ENCODE measurements around the gene GUCA2A.

The GUCA2A gene

GRCh38 chr1:42152907-42153600, 11.5 kb downstream of the GUCA2A start, which contains the start of gene GUCA2B:
Gene GUCA2B (plus strand): TSS chr1:42153410. CDS start chr1:42153451, 41 bp downstream.
- DNase-seq: no peak

- DNase-seq: no peak
Observed at GRCh38 chr1:42152119-42152518, 12.4 kb downstream of the GUCA2A start.

DNA sequence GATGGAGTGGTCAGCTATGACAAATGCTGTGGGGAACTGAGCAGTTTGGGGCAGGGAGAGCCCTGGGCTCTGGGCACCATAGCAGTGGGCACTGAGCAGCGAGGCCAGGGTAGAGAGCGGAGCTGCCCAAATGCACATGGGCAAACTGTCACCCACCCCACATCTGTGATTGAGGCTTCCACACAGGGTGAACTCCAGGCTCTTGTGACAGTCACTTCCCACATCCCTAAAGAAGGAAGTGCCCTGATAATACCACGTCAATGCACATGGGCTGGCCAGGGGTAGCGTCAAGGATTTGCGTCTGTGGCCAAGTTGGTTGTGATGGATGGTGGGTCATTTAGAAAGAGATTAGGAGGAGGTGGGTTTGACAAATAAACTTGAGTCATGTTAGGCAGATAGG, 13.9 kb downstream of the GUCA2A start:
- no peak for DNase-seq

DNA sequence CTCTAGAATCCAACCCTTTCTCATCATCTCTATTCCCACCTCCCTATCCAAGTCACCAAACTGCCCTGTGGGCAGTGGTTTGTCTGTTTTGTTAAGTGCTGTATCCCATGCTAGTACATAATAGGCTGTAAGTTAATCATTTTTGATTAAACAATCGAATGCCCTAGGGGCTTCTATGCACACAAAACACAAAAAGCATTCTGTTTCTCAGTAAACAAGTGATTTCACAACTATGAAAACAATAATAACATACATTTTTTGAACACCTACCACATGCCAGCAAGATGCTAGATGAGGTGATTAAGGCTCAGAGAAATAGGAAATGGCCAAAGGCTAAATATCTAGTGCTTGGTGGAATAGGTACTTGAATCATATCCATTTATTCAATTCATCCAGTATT, 16.4 kb downstream of the GUCA2A start:
- no peak for DNase-seq

DNA sequence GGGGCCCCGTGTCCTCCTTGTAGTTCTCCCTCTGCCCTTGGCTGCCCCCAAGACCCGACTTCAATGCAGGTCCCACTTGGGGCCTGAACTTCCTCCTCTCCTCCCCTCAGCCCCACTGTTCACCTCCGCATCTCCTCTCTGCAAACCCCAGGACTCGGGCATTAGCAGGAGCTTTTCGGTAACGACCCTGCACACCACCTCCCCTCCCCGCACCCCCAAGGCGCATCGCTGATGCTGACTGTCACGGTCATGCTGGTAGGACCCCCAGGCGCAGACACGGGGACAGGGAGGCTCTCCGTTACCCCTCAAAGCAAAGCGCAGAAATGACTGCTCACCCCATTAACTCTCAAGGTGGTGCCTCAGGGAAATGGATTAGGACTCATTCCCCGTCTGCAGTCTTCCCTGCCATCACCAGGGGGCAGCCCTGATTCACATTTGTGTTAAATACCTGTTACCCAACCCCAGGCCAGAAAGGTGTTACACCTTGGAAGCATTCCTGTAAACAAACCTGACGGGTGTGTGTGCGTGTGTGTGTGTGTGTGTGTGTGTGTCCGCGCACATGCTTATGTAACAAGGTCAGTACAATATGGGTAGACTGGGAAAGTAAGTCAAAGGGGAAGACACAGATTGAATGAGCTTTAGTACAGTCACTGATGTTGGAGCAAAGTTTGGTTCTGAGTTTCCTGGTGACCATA, 17.8 kb downstream of the GUCA2A start:
- DNase-seq: no peak

DNA sequence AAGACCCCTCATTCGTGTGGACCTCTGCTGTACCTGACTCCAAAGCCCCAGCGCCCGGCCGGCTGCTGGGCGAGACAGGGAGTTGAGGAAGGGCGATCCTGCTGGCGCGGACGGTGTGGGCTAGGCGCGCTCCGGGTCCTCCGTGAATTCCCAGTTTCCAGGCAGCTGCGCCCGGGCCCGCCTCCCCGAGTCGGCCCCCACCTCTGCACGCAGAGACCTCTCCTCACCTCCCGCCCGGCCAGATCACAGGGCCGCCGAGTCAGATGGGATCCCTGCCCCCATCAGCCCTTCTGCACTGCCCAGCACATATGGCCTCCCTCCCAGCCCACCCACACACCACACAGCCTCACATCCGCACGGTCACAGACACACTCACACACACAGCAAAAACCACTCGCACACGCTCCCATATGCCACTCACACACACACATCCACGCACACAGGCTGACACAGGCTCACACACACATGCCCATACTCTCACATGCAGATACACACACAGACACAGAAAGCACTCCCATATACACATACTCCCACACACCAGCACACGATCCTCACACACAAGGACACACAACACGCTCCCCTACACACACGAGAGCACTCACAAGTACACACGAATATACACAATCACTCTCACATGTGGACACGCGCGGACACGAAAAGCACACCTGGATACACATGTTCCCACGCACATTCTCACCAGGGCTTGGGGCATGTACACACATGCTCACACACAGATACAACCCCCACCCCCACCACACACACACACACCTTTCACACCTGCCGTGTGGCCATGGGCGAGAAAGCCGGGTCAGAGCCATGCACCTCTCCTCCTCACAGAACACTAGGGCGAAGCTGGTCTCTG, 18.6 kb downstream of the GUCA2A start:
- DNase-seq: no peak

GRCh38 chr1:42145389-42145716, 19.2 kb downstream of the GUCA2A start:
- DNase-seq: no peak

GRCh38 chr1:42144711-42145388, 19.7 kb downstream of the GUCA2A start:
- no peak for DNase-seq

DNA sequence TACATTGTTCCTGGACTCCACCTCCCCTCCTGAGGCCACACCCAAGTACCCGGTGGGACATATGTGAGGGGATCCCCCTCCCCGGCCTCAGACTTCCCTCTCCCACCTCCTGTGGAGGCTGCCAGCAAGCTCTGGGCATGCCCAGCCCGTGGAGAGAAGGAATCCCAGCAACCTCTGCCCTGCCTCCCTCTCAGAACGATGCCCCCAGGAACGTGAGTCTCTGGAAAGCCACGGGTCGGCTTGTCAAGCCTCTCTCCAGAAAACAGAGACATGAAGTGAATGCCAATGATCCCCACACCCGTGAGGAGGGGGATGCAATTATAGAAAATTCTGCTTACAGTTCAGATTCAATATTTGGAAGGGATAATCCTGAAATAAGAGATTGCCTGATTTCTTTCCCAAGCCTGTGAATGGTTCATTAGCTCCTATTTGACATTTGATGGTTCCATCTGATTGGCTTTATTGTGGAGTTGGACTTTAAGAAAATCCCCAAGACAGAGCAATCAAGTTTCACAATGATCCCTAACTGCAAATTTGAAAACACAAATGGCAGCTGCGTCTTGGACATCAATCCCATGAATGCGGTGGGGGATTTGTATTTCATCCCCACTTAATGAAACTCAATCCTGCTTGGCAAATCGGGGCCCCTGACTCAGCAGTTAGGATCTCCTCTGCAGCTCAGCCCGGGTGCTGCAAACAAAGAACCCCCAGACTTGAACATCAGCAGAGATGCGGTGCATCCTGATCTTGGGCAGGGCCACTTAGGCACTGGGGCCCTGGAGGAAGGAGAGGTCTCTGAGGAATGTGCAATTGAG, 20.4 kb downstream of the GUCA2A start:
- no peak for DNase-seq

DNA sequence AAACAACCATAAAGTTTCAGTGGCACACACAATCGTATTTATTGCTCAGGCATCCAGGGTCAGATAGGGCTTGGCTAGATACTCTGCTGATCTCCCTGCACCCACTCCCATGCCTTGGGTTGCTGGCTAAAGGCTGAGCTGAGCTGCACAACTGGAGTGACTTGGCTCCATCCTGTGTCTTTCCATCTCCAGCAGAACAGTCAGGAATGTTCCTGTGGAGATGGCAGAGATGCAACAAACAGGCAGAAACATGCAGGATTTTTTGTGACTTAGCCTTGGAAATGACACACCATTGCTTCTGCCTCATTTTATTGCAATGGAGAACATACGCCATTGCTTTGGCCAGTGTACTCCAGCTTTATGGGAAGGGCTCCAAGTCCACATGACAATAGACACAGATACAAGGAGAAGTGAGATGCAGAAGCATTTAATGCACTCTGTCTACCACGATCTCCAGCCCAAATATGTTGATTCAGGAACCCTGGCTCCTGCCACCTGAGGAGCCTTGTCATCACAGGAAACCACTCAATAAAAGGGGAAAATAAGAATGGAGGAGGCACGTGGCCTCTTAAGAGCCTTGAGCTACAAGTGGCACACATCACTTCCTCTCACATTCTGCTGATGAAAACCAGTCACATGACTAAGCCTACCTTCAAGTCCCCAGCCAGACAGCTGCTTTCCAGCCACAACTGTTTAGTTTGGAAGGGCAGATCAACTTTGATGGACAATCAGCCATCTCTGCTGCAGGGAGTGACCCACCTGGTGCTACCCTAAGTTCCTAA, 21.5 kb downstream of the GUCA2A start:
- DNase-seq: no peak

GRCh38 chr1:42141978-42142377, 22.6 kb downstream of the GUCA2A start:
- no peak for DNase-seq

- DNase-seq: no peak
Observed at GRCh38 chr1:42140191-42140590, 24.4 kb downstream of the GUCA2A start.

GRCh38 chr1:42139444-42139843, 25.1 kb downstream of the GUCA2A start:
- no peak for DNase-seq

DNA sequence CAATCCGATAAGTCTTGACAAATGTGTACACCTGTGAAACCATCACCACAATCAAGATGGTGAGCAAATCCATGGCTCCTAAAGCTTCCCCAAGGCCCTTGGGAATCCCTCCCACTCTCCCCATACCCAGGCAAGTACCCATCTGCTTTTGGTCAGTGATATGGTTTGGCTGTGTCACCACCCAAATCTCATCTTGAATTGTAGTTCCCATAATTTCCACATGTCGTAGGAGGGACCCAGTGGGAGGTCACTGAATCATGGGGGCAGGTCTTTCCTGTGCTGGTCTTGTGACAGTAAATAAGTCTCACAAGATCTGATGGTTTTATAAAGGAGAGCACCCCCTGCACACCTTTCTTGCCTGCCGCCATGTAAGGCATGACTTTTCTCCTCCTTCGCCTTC, 26.0 kb downstream of the GUCA2A start:
- no peak for DNase-seq

DNA sequence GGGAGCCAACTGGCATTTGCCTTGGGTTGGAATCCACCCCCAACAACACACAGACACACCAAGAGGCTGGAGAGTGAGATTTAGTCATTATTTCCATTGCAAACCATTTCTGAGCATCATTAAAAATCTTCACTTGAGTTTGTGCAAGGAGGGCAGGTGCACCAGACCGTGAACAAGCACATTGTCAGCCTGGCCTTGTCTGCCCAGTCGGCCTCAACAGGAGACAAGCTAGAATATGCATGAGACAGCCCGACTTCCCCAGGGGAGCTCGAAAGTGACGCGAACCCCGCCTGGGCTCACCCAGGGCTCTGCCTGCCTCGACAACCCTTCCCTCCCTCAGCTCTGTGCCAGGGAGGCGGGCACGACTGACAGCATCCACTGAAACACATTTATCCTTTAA, 26.8 kb downstream of the GUCA2A start:
- DNase-seq: no peak

GRCh38 chr1:42136466-42136865, 28.1 kb downstream of the GUCA2A start:
- no peak for DNase-seq

DNA sequence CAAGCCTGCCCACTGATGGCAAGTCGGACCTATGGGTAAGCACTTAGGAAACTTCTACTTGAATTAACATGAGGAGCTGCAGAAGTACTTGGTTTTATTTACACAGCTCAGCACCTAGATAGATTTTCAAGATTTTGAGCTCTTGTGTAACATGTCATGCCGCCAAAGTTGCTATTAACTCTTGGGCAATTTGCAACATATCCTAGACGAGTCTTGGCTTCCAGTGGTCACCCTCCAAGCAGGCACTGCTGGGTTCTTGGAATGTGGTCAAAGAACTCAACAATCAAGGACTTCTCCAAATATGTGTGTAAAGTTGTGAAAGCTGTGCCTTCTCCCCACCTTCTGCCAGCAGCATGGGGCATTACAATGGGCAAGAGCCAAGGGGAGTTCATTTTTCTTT, 29.1 kb downstream of the GUCA2A start:
- DNase-seq: no peak

DNA sequence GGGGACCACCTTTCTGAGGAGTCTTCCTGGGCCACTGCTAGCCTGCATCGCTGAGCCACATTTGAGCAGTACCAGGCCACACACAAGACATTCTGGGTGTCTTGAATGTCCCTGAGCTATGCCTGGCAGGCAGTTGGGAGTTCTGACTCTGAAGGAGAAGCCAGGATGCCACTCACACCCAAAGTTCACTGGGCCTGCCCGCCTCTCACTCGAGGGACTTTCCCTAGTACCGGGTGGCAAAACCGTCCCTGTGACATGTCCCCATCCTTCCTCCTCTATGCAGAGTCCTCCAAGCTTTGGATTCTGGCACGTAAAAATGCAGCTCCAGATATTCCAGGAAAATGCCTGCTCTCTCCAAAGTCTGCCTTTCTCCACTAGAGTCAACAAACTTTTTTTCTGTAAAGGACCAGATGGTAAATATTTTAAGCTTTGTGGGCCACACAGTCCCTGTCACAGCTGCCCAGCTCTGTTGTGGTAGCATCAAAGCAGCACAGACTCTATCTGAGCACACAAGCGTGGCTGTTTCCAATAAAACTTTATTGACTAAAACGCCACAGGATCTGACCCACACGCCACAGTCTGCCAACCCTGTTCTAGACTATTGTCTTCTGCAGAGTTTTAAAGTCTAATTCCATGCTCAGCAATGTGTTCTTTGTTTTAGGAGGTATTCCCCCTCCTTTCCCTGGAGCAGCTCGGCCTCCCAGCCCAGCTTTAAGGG, 30.6 kb downstream of the GUCA2A start:
- no peak for DNase-seq

DNA sequence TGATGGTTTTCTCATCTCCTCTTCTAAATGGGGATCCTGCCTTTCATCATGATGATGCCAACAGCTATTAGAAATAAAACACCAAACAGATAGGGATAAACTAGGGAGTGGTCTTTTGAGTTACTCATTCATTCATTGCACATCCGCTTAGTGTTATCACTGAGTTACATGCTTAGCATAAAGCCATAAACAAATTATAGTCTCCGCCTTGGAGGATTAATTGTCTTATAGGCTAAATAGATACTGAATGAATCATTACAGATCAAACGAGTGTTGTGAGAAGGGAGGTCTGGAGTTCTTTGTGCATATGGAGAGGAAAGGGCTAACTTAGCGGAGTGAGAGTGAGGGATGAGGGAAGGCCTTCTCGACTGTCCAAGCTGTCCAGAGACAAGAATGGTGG, 31.2 kb downstream of the GUCA2A start:
- no peak for DNase-seq

DNA sequence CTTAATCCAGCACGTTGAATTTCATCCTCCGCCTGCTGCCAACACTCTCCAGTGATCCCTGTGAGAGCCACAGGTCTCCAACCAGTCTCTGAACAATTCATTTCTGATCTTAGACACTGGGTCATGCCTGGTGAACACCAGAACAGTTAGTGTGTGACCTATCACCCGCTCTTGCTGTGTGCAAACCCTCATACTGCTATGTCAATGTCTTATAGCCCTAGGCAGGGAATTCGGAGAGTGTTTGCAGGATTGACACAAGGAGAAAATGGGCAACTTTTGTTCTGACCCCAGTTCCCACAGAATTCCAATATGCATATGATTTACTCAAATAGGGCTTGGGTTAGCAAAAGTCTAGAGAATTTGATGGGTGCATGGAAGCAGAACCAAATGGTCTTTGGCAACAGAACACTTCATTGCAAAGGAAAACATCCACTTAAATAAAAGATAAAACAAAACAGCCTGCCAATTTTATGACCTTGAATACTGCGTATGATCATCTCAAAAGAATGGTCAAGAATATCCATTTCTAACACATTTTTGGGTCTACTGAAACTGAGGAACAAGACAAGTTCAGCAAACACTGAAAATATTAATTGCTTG, 34.4 kb downstream of the GUCA2A start:
- DNase-seq: no peak
